Cardiac ventricle fibroblast (primary cell): ENCODE results near the gene PRSS38. TPM values are rescaled to one million over a fixed set of nuclear protein-coding genes. Genes with fewer than 3 reads are reported as not detected.

Source experiments
- total RNA-seq: library from RNA; depleted of rRNA; stranded (reverse); fragments of >200 nt; gene quantifications from 2 replicates; pipeline ENCODE4 v1.2.3, GENCODE V29; 2015

Gene PRSS38
- not detected in 2 replicates for total RNA-seq

DNA sequence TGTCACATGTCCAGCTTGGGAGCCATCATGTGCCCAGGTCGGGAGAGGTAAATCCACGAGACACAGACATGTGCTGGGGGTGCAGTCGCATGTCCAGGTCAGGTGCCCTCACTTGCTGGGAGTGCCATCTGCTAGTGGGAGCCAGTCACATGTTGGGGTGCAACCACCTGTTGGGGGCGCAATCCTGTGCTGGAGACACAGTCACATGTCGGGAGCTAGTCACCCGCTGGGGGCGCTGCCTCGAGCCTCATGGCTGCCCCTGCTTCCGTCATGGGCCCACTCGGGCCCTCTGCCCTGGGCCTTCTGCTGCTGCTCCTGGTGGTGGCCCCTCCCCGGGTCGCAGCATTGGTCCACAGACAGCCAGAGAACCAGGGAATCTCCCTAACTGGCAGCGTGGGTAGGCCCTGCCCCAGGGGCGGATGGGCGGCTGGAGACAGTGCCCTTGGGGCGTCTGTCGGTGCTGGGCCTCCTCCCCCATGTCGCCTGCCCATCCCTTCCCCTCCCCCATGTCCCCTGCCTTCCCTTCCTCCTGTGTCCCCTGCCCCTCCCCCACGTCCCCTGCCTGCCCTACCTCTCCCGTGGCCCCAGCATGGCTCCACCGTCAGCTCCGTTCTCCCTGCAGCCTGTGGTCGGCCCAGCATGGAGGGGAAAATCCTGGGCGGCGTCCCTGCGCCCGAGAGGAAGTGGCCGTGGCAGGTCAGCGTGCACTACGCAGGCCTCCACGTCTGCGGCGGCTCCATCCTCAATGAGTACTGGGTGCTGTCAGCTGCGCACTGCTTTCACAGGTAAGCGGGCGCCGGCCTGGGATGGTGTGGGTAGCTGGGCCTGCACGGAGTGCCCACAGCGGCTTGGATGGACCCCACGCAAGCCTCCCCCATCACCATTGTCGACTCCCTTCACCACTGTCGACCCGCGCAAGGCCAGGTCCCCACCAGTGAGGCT lies at the start of gene PRSS38:
PRSS38 (plus strand) TSS at position 208 of the 942 bp plus-strand sequence; CDS start at position 250, 42 bp downstream.

Other genes with a start within 250 kb of the PRSS38 start
- gene JMJD4, start 80.4 kb upstream of the PRSS38 start, total RNA-seq = 13.5 and 17.3 TPM in 2 replicates
- gene SNAP47, start 80.2 kb upstream of the PRSS38 start, total RNA-seq = 22.7 and 28.9 TPM in 2 replicates
- 0.12 TPM in 1 of 2 replicates, not detected in the other for gene WNT9A, start 132.3 kb downstream of the PRSS38 start, total RNA-seq
- gene WNT3A, start 191.3 kb downstream of the PRSS38 start, total RNA-seq = not detected in 2 replicates